H1 (cell line): ENCODE measurements around the gene AFF2. TPM values are rescaled to one million over a fixed set of nuclear protein-coding genes. Genes with fewer than 3 reads are reported as not detected.

Experiments
- CTCF ChIA-PET: fragments of 300-600 bp; sonication (Branson Sonifier 250); formaldehyde crosslinking; loops from one replicate; lab custom pipeline; 2021; ENCODE audit not compliant: partially characterized antibody; lab: Charles Lee
- POLR2A ChIA-PET: fragments of 300-600 bp; sonication (Branson Sonifier 250); formaldehyde crosslinking; loops from one replicate; lab custom pipeline; 2021; ENCODE audit warnings: inconsistent platforms; ENCODE audit not compliant: partially characterized antibody; lab: Charles Lee
- DNase-seq, 2 experiments: peaks; one replicate each; pipeline versions ENCODE4 v3.0.0 to v3.0.0-alpha.2; 2010 to 2022; ENCODE audit warnings: low spot score in 2 of 2, low read depth in 1 of 2, mixed read lengths in 1 of 2
- FAIRE-seq: peaks from 2 replicates; lab custom pipeline; 2011; peaks lifted over from hg19 to GRCh38; lab: Jason Lieb, UNC
- H2AFZ ChIP-seq: 2 replicates; pipeline ENCODE4 v1.8.1; 2012; ENCODE audit warnings: low read length, inconsistent platforms
- H2AK5ac ChIP-seq: 2 replicates; pipeline ENCODE4 v1.6.1; 2013; ENCODE audit warnings: low read depth, low read length
- H2BK120ac ChIP-seq: replicated peaks from 2 replicates; pipeline ENCODE3; 2013; ENCODE audit warnings: low read depth, low read length, inconsistent platforms
- H2BK12ac ChIP-seq: 2 replicates; pipeline ENCODE4 v1.6.1; 2013; ENCODE audit warnings: low read depth, low read length
- H2BK15ac ChIP-seq: 2 replicates; pipeline ENCODE4 v1.6.1; 2013; ENCODE audit warnings: low read length
- H2BK20ac ChIP-seq: 2 replicates; pipeline ENCODE4 v1.6.1; 2013; ENCODE audit warnings: low read length
- H2BK5ac ChIP-seq: 2 replicates; pipeline ENCODE4 v1.6.1; 2013; ENCODE audit warnings: low read depth, low read length
- H3K14ac ChIP-seq: 2 replicates; pipeline ENCODE4 v1.6.1; 2013; ENCODE audit warnings: inconsistent platforms; ENCODE audit not compliant: insufficient read length
- H3K18ac ChIP-seq: 2 replicates; pipeline ENCODE4 v1.6.1; 2013; ENCODE audit warnings: low read length; ENCODE audit errors: extremely low read depth
- H3K23ac ChIP-seq: 2 replicates; pipeline ENCODE4 v1.6.1; 2013; ENCODE audit warnings: inconsistent platforms; ENCODE audit not compliant: insufficient read length
- H3K23me2 ChIP-seq: 2 replicates; pipeline ENCODE4 v1.6.1; 2013; ENCODE audit warnings: low read depth, low read length
- H3K27ac ChIP-seq: 2 replicates; pipeline ENCODE4 v1.6.1; 2011; ENCODE audit warnings: low read depth, low read length, inconsistent platforms
- H3K27me3 ChIP-seq, 4 experiments: replicated peaks in 1 of 4; 1 replicate in 1 of 4; 2 replicates in 3 of 4; pipeline versions ENCODE4 v1.6.1 to v1.8.1; 2011 to 2013; ENCODE audit warnings: low read length in 3 of 4, mild to moderate bottlenecking in 3 of 4, inconsistent platforms in 2 of 4, mixed read lengths in 2 of 4, moderate library complexity in 1 of 4; ENCODE audit not compliant: control insufficient read depth in 3 of 4, insufficient read depth in 3 of 4; ENCODE audit errors: extremely low read depth in 1 of 4
- H3K36me3 ChIP-seq, 4 experiments: 2 replicates each; pipeline versions ENCODE4 v1.6.1 to v1.8.1; 2011 to 2013; ENCODE audit warnings: mild to moderate bottlenecking in 4 of 4, low read length in 3 of 4, moderate library complexity in 2 of 4, control low read depth in 1 of 4, inconsistent platforms in 1 of 4; ENCODE audit not compliant: insufficient read depth in 4 of 4, control insufficient read depth in 2 of 4
- H3K4ac ChIP-seq: replicated peaks from 2 replicates; pipeline ENCODE3; 2013; ENCODE audit warnings: low read length, low read depth, mixed read lengths, inconsistent platforms; ENCODE audit not compliant: insufficient read length
- H3K4me1 ChIP-seq, 4 experiments: replicated peaks in 1 of 4; 1 replicate in 1 of 4; 2 replicates in 3 of 4; pipeline versions ENCODE4 v1.6.1 to v1.8.1; 2011 to 2013; ENCODE audit warnings: low read length in 3 of 4, inconsistent platforms in 2 of 4, mixed read lengths in 1 of 4; ENCODE audit not compliant: insufficient read depth in 4 of 4, control insufficient read depth in 3 of 4
- H3K4me2 ChIP-seq, 2 experiments: 2 replicates each; pipeline versions ENCODE4 v1.6.1 to v1.8.1; 2011 to 2013; ENCODE audit warnings: low read depth in 2 of 2, low read length in 2 of 2, control low read depth in 1 of 2, inconsistent platforms in 1 of 2, mild to moderate bottlenecking in 1 of 2; ENCODE audit not compliant: insufficient read depth in 1 of 2
- H3K4me3 ChIP-seq, 4 experiments: fragments of 200-600, 300-600 bp in 1 of 4; sonication (generic), shearing (Covaris generic), sonication (Bioruptor Twin) in 1 of 4; 2 replicates each; pipeline versions ENCODE4 v1.5.1 to v1.8.1; 2011 to 2016; ENCODE audit warnings: low read length in 4 of 4, low read depth in 3 of 4, control low read depth in 2 of 4, inconsistent platforms in 2 of 4, mild to moderate bottlenecking in 2 of 4, mixed read lengths in 1 of 4, moderate library complexity in 1 of 4; ENCODE audit not compliant: insufficient read depth in 2 of 4; ENCODE audit errors: extremely low read depth in 1 of 4
- H3K56ac ChIP-seq: replicated peaks from 2 replicates; pipeline ENCODE3; 2013; ENCODE audit warnings: low read depth, mild to moderate bottlenecking, mixed read lengths, low read length, inconsistent platforms; ENCODE audit not compliant: insufficient read length
- H3K79me1 ChIP-seq: 2 replicates; pipeline ENCODE4 v1.6.1; 2013; ENCODE audit warnings: low read depth, low read length, control low read depth
- H3K79me2 ChIP-seq, 2 experiments: 2 replicates each; pipeline versions ENCODE4 v1.6.1 to v1.8.1; 2012 to 2013; ENCODE audit warnings: low read length in 2 of 2, mild to moderate bottlenecking in 2 of 2, inconsistent platforms in 1 of 2; ENCODE audit not compliant: insufficient read depth in 2 of 2, control insufficient read depth in 1 of 2
- H3K9ac ChIP-seq, 4 experiments: replicated peaks in 1 of 4; 1 replicate in 1 of 4; 2 replicates in 3 of 4; pipeline versions ENCODE4 v1.6.1 to v1.8.1; 2011 to 2013; ENCODE audit warnings: low read depth in 3 of 4, low read length in 3 of 4, control low read depth in 2 of 4, mild to moderate bottlenecking in 2 of 4, moderate library complexity in 2 of 4, inconsistent platforms in 1 of 4; ENCODE audit errors: extremely low read depth in 1 of 4
- H3K9me3 ChIP-seq, 2 experiments: 2 replicates each; pipeline versions ENCODE4 v1.6.1 to v1.8.1; 2012 to 2013; ENCODE audit warnings: mild to moderate bottlenecking in 2 of 2, moderate library complexity in 2 of 2, control low read depth in 1 of 2, inconsistent platforms in 1 of 2, low read depth in 1 of 2, low read length in 1 of 2, mixed read lengths in 1 of 2; ENCODE audit not compliant: insufficient read depth in 2 of 2
- H4K20me1 ChIP-seq, 2 experiments: replicated peaks in 1 of 2; 2 replicates each; pipeline versions ENCODE3 to v1.8.1; 2011 to 2013; ENCODE audit warnings: inconsistent platforms in 2 of 2, low read length in 2 of 2, mild to moderate bottlenecking in 1 of 2; ENCODE audit not compliant: insufficient read depth in 2 of 2, control insufficient read depth in 1 of 2
- H4K5ac ChIP-seq: 2 replicates; pipeline ENCODE4 v1.6.1; 2013; ENCODE audit warnings: low read length, low read depth, mixed read lengths, inconsistent platforms; ENCODE audit not compliant: insufficient read length
- H4K8ac ChIP-seq: 2 replicates; pipeline ENCODE4 v1.8.0; 2013; ENCODE audit warnings: mild to moderate bottlenecking, moderate library complexity, low read length, inconsistent platforms; ENCODE audit not compliant: insufficient read depth; ENCODE audit errors: extremely low read depth
- H4K91ac ChIP-seq: replicated peaks from 2 replicates; pipeline ENCODE3; 2013; ENCODE audit warnings: low read length, mixed read lengths, inconsistent platforms; ENCODE audit not compliant: insufficient read length
- BCL11A ChIP-seq, 2 experiments: IDR thresholded peaks; one replicate each; pipeline ENCODE4 v1.6.1; 2011; ENCODE audit warnings: low read depth in 2 of 2, low read length in 2 of 2, mild to moderate bottlenecking in 2 of 2
- CBX5 ChIP-seq: fragments of 300-800, 300-1000 bp; sonication (generic); IDR thresholded peaks from 2 replicates; pipeline ENCODE4 v1.7.1; 2016; ENCODE audit warnings: antibody characterized with exemption, low read length, low read depth
- CEBPB ChIP-seq: IDR thresholded peaks from 2 replicates; pipeline ENCODE4 v1.6.1; 2012; ENCODE audit warnings: low read depth, low read length
- CHD1 ChIP-seq: IDR thresholded peaks from 2 replicates; pipeline ENCODE4 v1.6.1; 2012; ENCODE audit warnings: low read depth, low read length, improper control_type of control experiment
- CTBP2 ChIP-seq: IDR thresholded peaks from 2 replicates; pipeline ENCODE4 v1.7.0; 2011; ENCODE audit warnings: borderline replicate concordance, mild to moderate bottlenecking, moderate library complexity, mixed read lengths, low read length; ENCODE audit not compliant: insufficient read depth, insufficient read length
- EGR1 ChIP-seq: IDR thresholded peaks from 2 replicates; pipeline ENCODE4 v1.6.1; 2011; ENCODE audit warnings: low read depth, low read length, borderline replicate concordance
- EZH2 ChIP-seq: fragments of 200-600 bp; sonication (generic); IDR thresholded peaks from 2 replicates; pipeline ENCODE4 v1.7.1; 2012; ENCODE audit warnings: low read depth, mild to moderate bottlenecking, moderate library complexity, low read length, inconsistent platforms; ENCODE audit not compliant: severe bottlenecking
- MAFK ChIP-seq: IDR thresholded peaks from 2 replicates; pipeline ENCODE4 v1.6.1; 2012; ENCODE audit warnings: low read depth, mild to moderate bottlenecking, improper control_type of control experiment, low read length
- MAX ChIP-seq: IDR thresholded peaks from 2 replicates; pipeline ENCODE4 v1.6.1; 2012; ENCODE audit warnings: inconsistent platforms
- RAD21 ChIP-seq, 2 experiments: IDR thresholded peaks in 1 of 2; conservative IDR thresholded peaks in 1 of 2; 2 replicates each; pipeline ENCODE4 v1.6.1; 2011; ENCODE audit warnings: low read depth in 2 of 2, low read length in 2 of 2, improper control_type of control experiment in 1 of 2, inconsistent platforms in 1 of 2, mild to moderate bottlenecking in 1 of 2, moderate library complexity in 1 of 2
- RBBP5 ChIP-seq: IDR thresholded peaks from 2 replicates; pipeline ENCODE4 v1.7.1; 2012; ENCODE audit warnings: low read depth, mild to moderate bottlenecking, inconsistent platforms, low read length, moderate library complexity, borderline replicate concordance
- SAP30 ChIP-seq: fragments of 300-600 bp; sonication (generic); IDR thresholded peaks from 2 replicates; pipeline ENCODE4 v1.7.1; 2012; ENCODE audit warnings: low read length, moderate library complexity, mild to moderate bottlenecking, inconsistent platforms; ENCODE audit not compliant: insufficient read depth, insufficient replicate concordance
- SIN3A ChIP-seq, 2 experiments: IDR thresholded peaks in 1 of 2; conservative IDR thresholded peaks in 1 of 2; 2 replicates each; pipeline ENCODE4 v1.6.1; 2011 to 2012; ENCODE audit warnings: low read length in 2 of 2, improper control_type of control experiment in 1 of 2, low read depth in 1 of 2, mild to moderate bottlenecking in 1 of 2
- SP2 ChIP-seq: IDR thresholded peaks from 2 replicates; pipeline ENCODE4 v1.6.1; 2012; ENCODE audit warnings: mild to moderate bottlenecking, low read length, inconsistent platforms
- WGBS, 2 experiments: shearing (Covaris generic) in 1 of 2; methylation state at CpG; one replicate each; pipeline versions ENCODE4 v1.1.6 to v1.1.7; 2013 to 2015; ENCODE audit warnings: low lambda C conversion rate in 2 of 2, mixed read lengths in 2 of 2, inconsistent platforms in 1 of 2, low coverage in 1 of 2, missing lambda C conversion rate in 1 of 2; ENCODE audit not compliant: insufficient replicate concordance in 2 of 2, insufficient coverage in 1 of 2, insufficient read length in 1 of 2; ENCODE audit errors: extremely low coverage in 1 of 2, missing lambda C conversion rate in 1 of 2; 5-methylcytosine and 5-hydroxymethylcytosine counted together
- polyA plus RNA-seq, 7 experiments: library from polyadenylated mRNA; depleted of rRNA in 3 of 7; stranded (reverse) in 5 of 7; unstranded in 2 of 7; fragments of >200 nt in 5 of 7; fragments of 200-250 nt in 2 of 7; gene quantifications; 1 replicate in 5 of 7; 2 replicates in 1 of 7; 4 replicates in 1 of 7; pipeline versions ENCODE4 v1.2.1 to v1.2.3, GENCODE V29; 2011 to 2013; ENCODE audit warnings: missing spikeins in 2 of 7, mixed read lengths in 2 of 7
- total RNA-seq: library from RNA; stranded (reverse); fragmentation: NEBNext Ultra II Directional; extraction: Animal tissue kit (Norgen Biotek cat#: 25700); gene quantifications from 2 replicates; pipeline ENCODE4 v1.2.1, GENCODE V29; 2021

AFF2 gene
- total and polyA plus RNA-seq, 2 of the 8 experiments (the other 6 are each of a cell fraction or from before 2014, with no cell fraction given), result 2.0 to 7.3 TPM

- no peak overlapping the region for H3K18ac ChIP-seq
- no peaks in the 10 kb centered on the region for H4K20me1 ChIP-seq
- H3K27ac ChIP-seq, result no peak overlapping the region
- H4K8ac ChIP-seq, result no peak overlapping the region
- H2AFZ ChIP-seq, result no peak overlapping the region
- no peaks in the 10 kb centered on the region for H3K4me1 ChIP-seq
- H3K36me3 ChIP-seq, result no peaks in the 10 kb centered on the region
- H3K79me1 ChIP-seq, result no peaks in the 10 kb centered on the region
- H3K23me2 ChIP-seq, result no peaks in the 10 kb centered on the region
- H2BK5ac ChIP-seq, result no peak overlapping the region
- no peak overlapping the region for H2AK5ac ChIP-seq
- no peak overlapping the region for H2BK20ac ChIP-seq
- H2BK15ac ChIP-seq, result no peak overlapping the region
- H4K5ac ChIP-seq, result no peak overlapping the region
- H3K14ac ChIP-seq, result no peak overlapping the region
- DNase-seq, result no peak
- no peaks in the 10 kb centered on the region for H3K79me2 ChIP-seq
- no peak overlapping the region for H3K23ac ChIP-seq
- no peak overlapping the region for H3K56ac ChIP-seq
- no peaks in the 10 kb centered on the region for H3K9me3 ChIP-seq
- H2BK12ac ChIP-seq, result no peak overlapping the region
- no peak overlapping the region for H3K4me2 ChIP-seq
- no peak overlapping the region for H3K4me3 ChIP-seq
- WGBS, 2 experiments, result 95% methylated on average over 4 of the region's 4 CpGs; no CpG with 5 or more reads in 1 of the 2 experiments
- no peak overlapping the region for H4K91ac ChIP-seq
- H3K9ac ChIP-seq, result no peak overlapping the region
- ChIA-PET CTCF (no interaction called here), POLR2A (no interaction called here)
- H2BK120ac ChIP-seq, result no peak overlapping the region
- no peaks in the 10 kb centered on the region for H3K27me3 ChIP-seq
- FAIRE-seq, result no peak
- no peak overlapping the region for H3K4ac ChIP-seq
- TF ChIP-seq MAX, result no peak
- TF ChIP-seq CBX5, result no peak
- TF ChIP-seq RAD21 (IDR thresholded peaks at IDR 0.05 in 1 of 2, conservative IDR thresholded peaks at IDR 0.05 in 1 of 2; ENCODE audit: low read depth in 2 of 2, low read length in 2 of 2), result no peak
- no peak for TF ChIP-seq MAFK
- TF ChIP-seq SP2, result no peak
- no peak for TF ChIP-seq EZH2
- no peak for TF ChIP-seq BCL11A (IDR thresholded peaks at IDR 0.05; ENCODE audit: low read depth in 2 of 2, low read length in 2 of 2)
- TF ChIP-seq EGR1, result no peak
- TF ChIP-seq CHD1, result no peak
- TF ChIP-seq RBBP5, result no peak
- no peak for TF ChIP-seq SIN3A (conservative IDR thresholded peaks at IDR 0.05 in 1 of 2, IDR thresholded peaks at IDR 0.05 in 1 of 2; ENCODE audit: low read depth in 1 of 2, low read length in 2 of 2)
- no peak for TF ChIP-seq CEBPB
- no peak for TF ChIP-seq SAP30
- no peak for TF ChIP-seq CTBP2
Observed at GRCh38 chrX:148938348-148938747, 437.9 kb downstream of the AFF2 start.
